ENCODE results near the gene FRMPD1. TPM values are rescaled to one million over a fixed set of nuclear protein-coding genes. Genes with fewer than 3 reads are reported as not detected.

The FRMPD1 gene
- polyA plus RNA-seq, 1 donor from 2014 or later: 0.35 TPM

DNA sequence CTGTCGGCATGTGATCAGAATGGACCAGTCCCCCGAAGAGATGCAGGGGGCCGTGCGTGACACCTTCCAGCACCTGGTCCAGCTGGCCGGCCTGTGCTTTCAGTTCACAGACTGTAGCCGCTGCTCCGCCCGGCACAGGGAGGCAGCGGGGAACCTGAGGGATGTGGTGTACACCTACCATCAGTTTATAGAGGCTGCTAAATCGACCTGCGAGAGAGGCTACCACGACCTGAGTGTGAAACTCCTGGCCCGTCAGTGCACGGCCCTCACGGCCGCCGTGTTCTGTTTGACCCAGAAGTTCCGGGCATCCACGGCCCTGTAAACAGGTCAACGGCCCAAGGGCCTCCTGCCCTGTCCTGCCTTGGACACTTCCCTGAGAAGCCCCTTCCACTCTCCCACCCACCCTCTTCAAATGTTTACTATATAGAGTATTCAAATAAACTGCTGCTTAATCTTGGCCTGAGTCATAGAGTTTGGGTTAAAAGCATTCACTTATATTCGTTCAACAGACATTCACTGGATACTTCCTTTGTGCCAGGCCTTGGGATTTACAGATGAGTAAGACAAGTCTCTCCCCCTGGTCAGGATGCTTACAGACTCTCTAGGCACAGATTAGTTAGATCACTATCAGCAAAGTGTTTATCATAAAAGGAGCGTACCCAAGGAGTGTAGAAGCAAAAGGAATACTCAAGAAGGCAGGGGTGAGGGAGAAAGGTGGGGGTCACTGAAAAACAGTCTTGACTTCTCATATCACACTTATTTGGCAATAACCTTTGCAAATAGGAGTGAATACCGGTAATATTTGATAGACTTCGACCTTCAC lies 95.9 kb downstream of the FRMPD1 start:
- Histone ChIP-seq H4K20me1 (ENCODE audit: insufficient read depth) (no peaks in the 10 kb centered on the region), H3K9me2 (ENCODE audit: insufficient read depth, low read length) (no peaks in the 10 kb centered on the region), H3K4me2 (ENCODE audit: low read length) (no peak overlapping the region), H3F3A (ENCODE audit: insufficient read depth, low read length, poor library complexity, severe bottlenecking) (no peaks in the 10 kb centered on the region), H3K27ac (ENCODE audit: low read length) (no peak overlapping the region), H2AFZ (ENCODE audit: low read depth, low read length) (no peak overlapping the region), H3K79me2 (replicated peaks; ENCODE audit: insufficient read depth, low read length) (no peaks in the 10 kb centered on the region), H3K9me3 (ENCODE audit: low read length) (no peaks in the 10 kb centered on the region), H3K36me3 (ENCODE audit: insufficient read depth, low read length) (no peaks in the 10 kb centered on the region), H3K4me3 (ENCODE audit: low read length) (no peak overlapping the region), H3K27me3 (ENCODE audit: insufficient read depth, low read depth, low read length) (no peaks in the 10 kb centered on the region), H3K9ac (ENCODE audit: low read length) (no peak overlapping the region)
- TF ChIP-seq EZH2 (IDR thresholded peaks at IDR 0.05; ENCODE audit: borderline replicate concordance, insufficient read depth, low read length, poor library complexity, severe bottlenecking) (no peak), REST (IDR thresholded peaks at IDR 0.05; ENCODE audit: borderline replicate concordance) (no peak), CTCF (IDR thresholded peaks at IDR 0.05; ENCODE audit: poor library complexity, severe bottlenecking) (no peak), SMC3 (conservative IDR thresholded peaks at IDR 0.05; ENCODE audit: poor library complexity) (no peak), EP300 (conservative IDR thresholded peaks at IDR 0.05; ENCODE audit: poor library complexity, severe bottlenecking) (no peak), MXI1 (conservative IDR thresholded peaks at IDR 0.05; ENCODE audit: poor library complexity, severe bottlenecking) (no peak), RAD21 (conservative IDR thresholded peaks at IDR 0.05) (no peak), TAF1 (IDR thresholded peaks at IDR 0.05; ENCODE audit: low read depth) (no peak), POLR2AphosphoS5 (IDR thresholded peaks at IDR 0.05) (no peak)

GRCh38 chr9:37747271-37747753 lies 96.6 kb downstream of the FRMPD1 start:
- H3K4me3 ChIP-seq (ENCODE audit: low read length): no peak overlapping the region
- no peaks in the 10 kb centered on the region for H3K9me2 ChIP-seq (ENCODE audit: insufficient read depth, low read length)
- H2AFZ ChIP-seq (ENCODE audit: low read depth, low read length): no peak overlapping the region
- H3K9ac ChIP-seq (ENCODE audit: low read length): no peak overlapping the region
- no peak overlapping the region for H3K4me2 ChIP-seq (ENCODE audit: low read length)
- no peaks in the 10 kb centered on the region for H3K36me3 ChIP-seq (ENCODE audit: insufficient read depth, low read length)
- no peaks in the 10 kb centered on the region for H3K27me3 ChIP-seq (ENCODE audit: insufficient read depth, low read depth, low read length)
- no peak overlapping the region for H3K27ac ChIP-seq (ENCODE audit: low read length)
- TF ChIP-seq MXI1 (conservative IDR thresholded peaks at IDR 0.05; ENCODE audit: poor library complexity, severe bottlenecking): peak; percentile 39
- TF ChIP-seq REST (IDR thresholded peaks at IDR 0.05; ENCODE audit: borderline replicate concordance): no peak
- TF ChIP-seq SMC3 (conservative IDR thresholded peaks at IDR 0.05; ENCODE audit: poor library complexity): peak; percentile 82
- peak; percentile 80 for TF ChIP-seq RAD21 (conservative IDR thresholded peaks at IDR 0.05)
- no peak for TF ChIP-seq EP300 (conservative IDR thresholded peaks at IDR 0.05; ENCODE audit: poor library complexity, severe bottlenecking)
- peak; percentile 89 for TF ChIP-seq CTCF (IDR thresholded peaks at IDR 0.05; ENCODE audit: poor library complexity, severe bottlenecking)
- no peak for TF ChIP-seq EZH2 (IDR thresholded peaks at IDR 0.05; ENCODE audit: borderline replicate concordance, insufficient read depth, low read length, poor library complexity, severe bottlenecking)
- TF ChIP-seq TAF1 (IDR thresholded peaks at IDR 0.05; ENCODE audit: low read depth): no peak
- H3K79me2 ChIP-seq (replicated peaks; ENCODE audit: insufficient read depth, low read length): no peaks in the 10 kb centered on the region
- H4K20me1 ChIP-seq (ENCODE audit: insufficient read depth): no peaks in the 10 kb centered on the region
- no peaks in the 10 kb centered on the region for H3F3A ChIP-seq (ENCODE audit: insufficient read depth, low read length, poor library complexity, severe bottlenecking)
- no peaks in the 10 kb centered on the region for H3K9me3 ChIP-seq (ENCODE audit: low read length)
